Activated CD8-positive, alpha-beta T cell treated with anti-CD3 and anti-CD28 coated beads for 36 hours (primary cell): ENCODE data around the gene IL4R. TPM values are rescaled to one million over a fixed set of nuclear protein-coding genes. Genes with fewer than 3 reads are reported as not detected.

Experiments
- ATAC-seq: fragments of 200-7000 bp; cut with Tn5 transposase; one replicate; pipeline ENCODE4 v1.10.0; 2021; ENCODE audit warnings: mild to moderate bottlenecking, moderate library complexity
- CTCF ChIA-PET: fragments of 350-600 bp; sonication (Branson Sonifier 250); formaldehyde crosslinking; loops from one replicate; lab custom pipeline; 2021; ENCODE audit warnings: antibody characterized with exemption; lab: Charles Lee
- POLR2A ChIA-PET: fragments of 350-600 bp; sonication (Branson Sonifier 250); formaldehyde crosslinking; loops from one replicate; lab custom pipeline; 2021; ENCODE audit warnings: antibody characterized with exemption; lab: Charles Lee
- DNase-seq: peaks from one replicate; pipeline ENCODE4 v3.0.0-alpha.2; 2020
- H3K27ac Mint-ChIP-seq: one replicate; pipeline ENCODE4 v1.8.0; 2021; ENCODE audit warnings: mild to moderate bottlenecking, mixed read lengths
- H3K27me3 Mint-ChIP-seq: one replicate; pipeline ENCODE4 v1.8.0; 2021; ENCODE audit warnings: mixed read lengths
- H3K36me3 Mint-ChIP-seq: one replicate; pipeline ENCODE4 v1.8.0; 2021; ENCODE audit warnings: low read depth, mixed read lengths
- H3K4me1 Mint-ChIP-seq: one replicate; pipeline ENCODE4 v1.8.0; 2021; ENCODE audit warnings: low read depth, mixed read lengths
- H3K4me3 Mint-ChIP-seq: one replicate; pipeline ENCODE4 v1.8.0; 2021; ENCODE audit warnings: mild to moderate bottlenecking, moderate library complexity, mixed read lengths
- H3K9me3 Mint-ChIP-seq: one replicate; pipeline ENCODE4 v1.8.0; 2021; ENCODE audit warnings: mixed read lengths
- intact Hi-C: fragments of 100-400 bp; cut with micrococcal nuclease; formaldehyde crosslinking; loops from one replicate; pipeline ENCODE4 v1.10.0; 2022
- total RNA-seq, 2 experiments: library from RNA; stranded (reverse); gene quantifications; one replicate each; pipeline ENCODE4 v1.2.3, GENCODE V29; 2021
- TF ChIP-seq, protein P1 (sequence below): fragments of 200-600 bp; IDR thresholded peaks from one replicate; pipeline ENCODE4 v1.8.0; 2022; ENCODE audit warnings: antibody characterized with exemption, mild to moderate bottlenecking

The IL4R gene
- total RNA-seq, 2 experiments from 2014 or later: 236 to 245 TPM

DNA sequence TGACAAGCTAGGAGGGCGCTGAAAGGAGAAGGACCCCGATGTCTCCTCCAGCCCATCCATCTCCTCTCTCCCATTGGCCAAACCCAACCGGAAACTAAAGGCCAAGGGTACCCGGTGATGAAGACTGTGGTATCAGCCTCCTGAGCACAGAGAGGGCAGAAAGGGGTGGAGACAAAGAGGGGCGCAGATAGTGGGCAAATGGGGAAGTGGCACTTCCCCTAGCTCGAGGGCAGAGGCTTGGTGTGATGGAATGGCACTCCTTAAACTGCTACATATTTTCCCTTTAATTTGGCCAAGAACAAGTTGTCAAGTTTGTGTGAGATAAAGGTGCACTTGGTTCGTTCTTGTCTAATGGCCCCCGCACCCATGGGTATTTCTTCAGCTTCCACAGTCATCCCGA, 27.8 kb downstream of the IL4R start:
- no peaks in the 10 kb centered on the region for H3K27me3 Mint-ChIP-seq
- ATAC-seq (no peak), DNase-seq (no peak)
- H3K4me3 Mint-ChIP-seq: no peak overlapping the region
- intact Hi-C loops: no loop called here
- CTCF ChIA-PET: interaction anchor here (1.2 kb wide), 1 partner anchor 162 kb away, joined by 3 read pairs; no protein-coding TSS in a partner anchor
- no peaks in the 10 kb centered on the region for H3K9me3 Mint-ChIP-seq
- POLR2A ChIA-PET: no interaction called here
- TF ChIP-seq, protein P1, sequence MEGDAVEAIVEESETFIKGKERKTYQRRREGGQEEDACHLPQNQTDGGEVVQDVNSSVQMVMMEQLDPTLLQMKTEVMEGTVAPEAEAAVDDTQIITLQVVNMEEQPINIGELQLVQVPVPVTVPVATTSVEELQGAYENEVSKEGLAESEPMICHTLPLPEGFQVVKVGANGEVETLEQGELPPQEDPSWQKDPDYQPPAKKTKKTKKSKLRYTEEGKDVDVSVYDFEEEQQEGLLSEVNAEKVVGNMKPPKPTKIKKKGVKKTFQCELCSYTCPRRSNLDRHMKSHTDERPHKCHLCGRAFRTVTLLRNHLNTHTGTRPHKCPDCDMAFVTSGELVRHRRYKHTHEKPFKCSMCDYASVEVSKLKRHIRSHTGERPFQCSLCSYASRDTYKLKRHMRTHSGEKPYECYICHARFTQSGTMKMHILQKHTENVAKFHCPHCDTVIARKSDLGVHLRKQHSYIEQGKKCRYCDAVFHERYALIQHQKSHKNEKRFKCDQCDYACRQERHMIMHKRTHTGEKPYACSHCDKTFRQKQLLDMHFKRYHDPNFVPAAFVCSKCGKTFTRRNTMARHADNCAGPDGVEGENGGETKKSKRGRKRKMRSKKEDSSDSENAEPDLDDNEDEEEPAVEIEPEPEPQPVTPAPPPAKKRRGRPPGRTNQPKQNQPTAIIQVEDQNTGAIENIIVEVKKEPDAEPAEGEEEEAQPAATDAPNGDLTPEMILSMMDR: no peak
- no peak overlapping the region for H3K27ac Mint-ChIP-seq
- peaks cover 13% of the 10 kb centered on the region for H3K4me1 Mint-ChIP-seq
- H3K36me3 Mint-ChIP-seq: peaks cover 76% of the 10 kb centered on the region

DNA sequence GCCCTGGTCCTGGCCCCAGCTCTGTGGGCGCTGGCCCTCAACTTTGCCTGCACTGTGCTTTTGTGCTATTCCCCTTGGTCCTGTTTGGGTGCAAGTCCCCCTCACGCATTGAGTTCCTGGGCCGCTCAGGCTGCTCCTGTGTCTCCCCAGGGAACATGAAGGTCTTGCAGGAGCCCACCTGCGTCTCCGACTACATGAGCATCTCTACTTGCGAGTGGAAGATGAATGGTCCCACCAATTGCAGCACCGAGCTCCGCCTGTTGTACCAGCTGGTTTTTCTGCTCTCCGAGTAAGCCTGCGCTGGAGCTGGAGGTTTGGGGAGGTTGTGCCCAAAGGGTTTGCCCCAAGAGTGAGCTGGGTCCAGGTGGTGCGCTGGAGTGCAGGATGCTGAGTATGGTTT, 28.2 kb downstream of the IL4R start:
- ChIA-PET POLR2A (interaction anchor here (0.7 kb wide), 1 partner anchor 9 kb away, joined by 5 read pairs; no protein-coding TSS in a partner anchor), CTCF (interaction anchor here (1.2 kb wide), 1 partner anchor 162 kb away, joined by 3 read pairs; no protein-coding TSS in a partner anchor)
- no peak for DNase-seq
- Mint-ChIP-seq H3K4me1 (peaks cover 13% of the 10 kb centered on the region), H3K27me3 (no peaks in the 10 kb centered on the region), H3K36me3 (peaks cover 78% of the 10 kb centered on the region), H3K9me3 (no peaks in the 10 kb centered on the region), H3K27ac (no peak overlapping the region), H3K4me3 (no peak overlapping the region)
- ATAC-seq: no peak
- intact Hi-C loops: no loop called here
- TF ChIP-seq, protein P1: no peak

DNA sequence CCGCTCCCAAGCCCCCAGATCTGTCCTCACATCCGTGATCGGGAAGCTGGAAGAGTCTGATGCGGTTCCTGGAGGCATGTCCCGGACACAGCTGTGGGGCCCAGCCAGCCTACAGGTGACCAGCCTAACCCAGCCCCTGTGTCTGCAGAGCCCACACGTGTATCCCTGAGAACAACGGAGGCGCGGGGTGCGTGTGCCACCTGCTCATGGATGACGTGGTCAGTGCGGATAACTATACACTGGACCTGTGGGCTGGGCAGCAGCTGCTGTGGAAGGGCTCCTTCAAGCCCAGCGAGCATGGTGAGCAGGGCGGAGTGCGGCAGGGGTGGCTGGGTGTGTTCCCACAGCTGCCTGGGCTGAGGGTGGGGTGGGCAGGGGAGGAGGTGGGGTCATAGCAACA, 30.9 kb downstream of the IL4R start:
- no peak overlapping the region for H3K27ac Mint-ChIP-seq

DNA sequence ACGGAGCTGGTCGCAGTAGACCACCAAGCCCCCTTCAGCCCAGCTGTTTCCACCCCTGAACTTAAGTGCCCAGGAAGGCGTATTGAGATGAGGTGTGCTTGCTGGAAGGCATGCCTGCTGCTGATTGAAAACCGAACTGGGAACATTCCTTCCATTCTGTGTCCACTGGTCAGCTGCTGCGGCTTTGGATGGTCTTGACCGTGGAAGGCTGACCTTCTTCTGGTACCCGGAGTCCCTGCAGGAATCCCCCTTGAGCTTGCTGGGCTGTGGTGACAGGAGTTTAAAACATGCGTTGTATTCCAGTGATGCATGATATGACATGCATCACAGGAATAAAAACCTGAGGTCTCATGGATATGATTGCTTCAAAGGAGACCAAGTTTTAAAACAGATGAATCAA, 31.4 kb downstream of the IL4R start:
- ChIA-PET POLR2A (interaction anchor here (1.0 kb wide), 1 partner anchor 21 kb away, joined by 4 read pairs; no protein-coding TSS in a partner anchor), CTCF (interaction anchor here (0.7 to 1.9 kb wide), 3 partner anchors 10 to 167 kb away, joined by 3 to 5 read pairs (median 4); no protein-coding TSS in a partner anchor)
- Mint-ChIP-seq H3K4me3 (no peak overlapping the region), H3K36me3 (peaks cover 86% of the 10 kb centered on the region), H3K27me3 (no peaks in the 10 kb centered on the region), H3K27ac (no peak overlapping the region), H3K9me3 (no peaks in the 10 kb centered on the region), H3K4me1 (peaks cover 8% of the 10 kb centered on the region)
- DNase-seq (no peak), ATAC-seq (no peak)
- TF ChIP-seq, protein P1: no peak
- intact Hi-C loops: no loop called here

More for the DNA sequence above, 30.9 kb downstream of the IL4R start:
- no peaks in the 10 kb centered on the region for H3K9me3 Mint-ChIP-seq
- H3K4me1 Mint-ChIP-seq: peaks cover 7% of the 10 kb centered on the region
- TF ChIP-seq, protein P1: no peak
- POLR2A ChIA-PET: interaction anchor here (1.0 kb wide), 1 partner anchor 22 kb away, joined by 4 read pairs; no protein-coding TSS in a partner anchor
- intact Hi-C loops: no loop called here
- no peak for ATAC-seq
- CTCF ChIA-PET: interaction anchor here (1.5 to 1.9 kb wide), 2 partner anchors 110 to 166 kb away, joined by 4 to 5 read pairs; no protein-coding TSS in a partner anchor
- peaks cover 85% of the 10 kb centered on the region for H3K36me3 Mint-ChIP-seq
- no peak for DNase-seq
- H3K27me3 Mint-ChIP-seq: no peaks in the 10 kb centered on the region
- H3K4me3 Mint-ChIP-seq: no peak overlapping the region

DNA sequence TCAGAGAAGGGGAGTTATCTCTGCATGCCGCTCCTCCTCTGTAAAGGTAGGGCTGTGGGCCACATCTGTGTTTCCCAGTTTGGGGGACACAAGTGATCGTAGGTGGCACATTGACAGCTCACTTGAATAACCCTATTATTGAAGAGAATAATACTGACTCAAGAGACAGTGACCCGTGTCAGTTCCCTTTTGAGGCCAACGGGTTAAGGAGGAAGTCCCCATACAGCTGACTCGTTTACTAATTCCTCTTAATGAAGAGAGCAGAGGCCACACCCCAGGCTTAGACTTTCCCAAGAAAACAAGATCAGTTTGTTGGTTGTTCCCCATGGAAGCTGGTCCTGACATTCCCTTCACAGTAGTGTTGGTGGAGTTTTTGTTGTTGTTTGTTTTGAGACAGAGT, 33.0 kb downstream of the IL4R start:
- H3K4me3 Mint-ChIP-seq: no peak overlapping the region
- H3K36me3 Mint-ChIP-seq: peaks cover 85% of the 10 kb centered on the region
- H3K9me3 Mint-ChIP-seq: no peaks in the 10 kb centered on the region
- intact Hi-C loops: no loop called here
- ChIA-PET POLR2A (interaction anchor here (1.0 kb wide), 1 partner anchor 9 kb away, joined by 4 read pairs; no protein-coding TSS in a partner anchor), CTCF (interaction anchor here (1.0 kb wide), 1 partner anchor 30 kb away, joined by 3 read pairs; no protein-coding TSS in a partner anchor)
- peaks cover 14% of the 10 kb centered on the region for H3K4me1 Mint-ChIP-seq
- ATAC-seq (no peak), DNase-seq (no peak)
- TF ChIP-seq, protein P1: no peak
- H3K27me3 Mint-ChIP-seq: no peaks in the 10 kb centered on the region
- H3K27ac Mint-ChIP-seq: peak overlapping the region; percentile 24
